CD4-positive, alpha-beta T cell treated with Interferon alpha-2 for 1 hour (primary cell): ENCODE results near the gene FABP7.

Experiments used
- DNase-seq, 2 donors: peaks; one replicate each; pipeline ENCODE4 v3.0.0-alpha.2; 2020 to 2022

The FABP7 gene

GRCh38 chr6:122760330-122760729 is 19.2 kb upstream of the FABP7 start:
- no peak for DNase-seq

DNA sequence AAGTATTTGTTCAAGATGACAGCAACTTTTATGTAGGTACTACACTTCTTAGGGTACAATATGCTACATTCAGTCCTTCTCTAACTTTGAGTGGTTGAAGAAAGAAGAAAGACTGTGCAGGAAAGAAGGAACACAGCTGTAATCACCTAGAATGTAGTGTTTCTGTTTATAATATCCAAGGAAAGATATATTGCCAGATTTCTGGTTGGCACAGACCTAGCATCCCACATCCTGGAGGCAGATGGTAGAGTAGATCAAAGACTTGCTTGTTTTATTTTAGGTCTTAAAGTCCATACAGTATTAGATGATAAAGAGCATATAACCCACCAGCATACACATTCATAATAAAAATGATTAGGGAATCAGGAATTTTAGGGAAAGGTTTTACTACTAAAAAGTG is 13.3 kb upstream of the FABP7 start:
- DNase-seq, result no peak

DNA sequence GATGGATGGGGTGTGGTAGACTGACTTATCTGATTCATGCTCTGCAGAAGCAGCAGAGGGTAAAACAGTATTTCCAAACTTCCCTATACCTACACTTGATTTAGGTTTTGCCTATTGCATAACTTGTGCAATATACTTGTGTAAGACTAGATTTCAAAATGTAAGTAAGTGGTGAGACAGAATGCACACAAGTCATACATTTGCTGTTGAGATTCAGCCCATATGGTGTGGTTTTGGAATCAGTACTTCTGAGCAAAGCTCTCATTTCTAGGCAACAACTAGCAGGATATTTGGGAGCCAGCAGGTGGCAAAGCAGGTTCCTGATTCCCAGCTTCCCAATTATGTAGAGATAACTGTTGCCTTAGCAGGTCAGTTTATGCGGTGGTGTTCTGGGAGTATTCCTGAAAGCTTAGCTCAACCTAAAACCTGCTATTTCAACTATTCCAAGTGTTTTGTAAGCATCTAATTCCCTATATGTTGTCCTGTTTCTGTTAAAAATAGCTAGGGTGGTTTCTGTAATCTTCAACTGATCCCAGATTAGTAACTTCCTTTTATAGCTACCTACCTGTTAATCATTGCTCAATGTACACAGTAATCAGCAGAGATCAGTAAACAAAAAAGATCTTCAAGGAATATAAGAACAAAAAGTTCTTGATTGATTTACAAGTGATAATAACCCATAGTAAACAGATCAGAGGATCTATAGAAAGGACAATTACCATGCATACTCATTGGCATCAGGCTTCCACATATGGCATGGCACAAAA is 8.5 kb upstream of the FABP7 start:
- DNase-seq, result no peak

- no peak for DNase-seq
Measured at GRCh38 chr6:122772724-122773415, 6.6 kb upstream of the FABP7 start.

DNA sequence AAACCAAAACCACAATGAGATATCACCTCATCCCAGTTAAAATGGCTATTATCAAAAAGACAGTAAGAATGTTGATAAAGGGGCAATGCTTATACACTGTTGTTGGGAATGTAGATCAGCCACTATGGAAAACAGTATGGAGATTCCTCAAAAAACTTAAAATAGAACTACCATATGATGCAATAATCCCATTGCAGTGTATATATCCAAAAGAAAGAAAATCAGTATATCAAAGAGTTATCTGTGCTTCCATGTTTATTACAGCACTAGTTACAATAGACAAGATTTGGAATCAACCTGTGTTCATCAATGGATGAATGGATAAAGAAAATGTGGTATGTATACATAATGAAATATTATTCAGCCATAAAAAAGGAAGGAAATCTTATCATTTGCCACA is 3.5 kb upstream of the FABP7 start:
- no peak for DNase-seq

DNA sequence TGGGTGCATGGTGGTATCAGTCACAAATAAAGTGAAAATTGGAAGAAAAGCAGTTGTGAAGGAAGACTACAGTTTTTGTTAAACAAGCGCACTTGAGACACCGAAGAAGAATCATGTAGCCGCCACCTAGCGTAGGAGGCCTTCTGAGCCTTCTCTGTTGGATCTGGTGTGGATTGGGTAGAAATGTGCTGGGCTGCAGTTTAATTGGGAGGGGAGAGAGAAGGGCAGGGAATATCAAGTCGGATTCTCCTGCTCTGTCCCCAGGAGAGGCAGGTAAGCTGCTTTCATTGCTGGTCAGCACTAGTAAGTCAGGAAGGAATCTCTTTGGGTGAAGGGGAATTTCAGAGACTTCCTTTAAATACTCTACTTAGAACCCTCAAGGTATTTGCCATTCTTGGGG is 1.2 kb upstream of the FABP7 start:
- DNase-seq, result no peak

- DNase-seq, result no peak
Measured at GRCh38 chr6:122778985-122779661, 393 bp upstream of the FABP7 start.

GRCh38 chr6:122780114-122780513 is 598 bp downstream of the FABP7 start:
- DNase-seq, result no peak

GRCh38 chr6:122781716-122782115 is 2.2 kb downstream of the FABP7 start:
- DNase-seq, result no peak

DNA sequence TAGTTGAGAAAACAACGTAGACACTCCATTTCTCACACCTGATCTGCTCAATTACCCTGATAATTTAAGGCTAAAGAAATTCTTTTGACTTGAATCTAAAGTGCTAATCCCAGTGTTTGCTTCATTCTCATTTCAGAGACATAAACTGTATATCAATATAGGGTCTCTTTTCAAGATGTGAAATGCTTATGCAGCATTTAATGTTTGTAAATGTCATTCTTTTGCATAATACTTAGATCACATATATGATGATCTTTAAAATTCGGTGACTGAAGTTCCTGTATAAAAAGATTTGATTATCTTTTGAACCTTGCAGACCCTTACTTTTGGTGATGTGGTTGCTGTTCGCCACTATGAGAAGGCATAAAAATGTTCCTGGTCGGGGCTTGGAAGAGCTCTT is 3.9 kb downstream of the FABP7 start:
- DNase-seq, result no peak

DNA sequence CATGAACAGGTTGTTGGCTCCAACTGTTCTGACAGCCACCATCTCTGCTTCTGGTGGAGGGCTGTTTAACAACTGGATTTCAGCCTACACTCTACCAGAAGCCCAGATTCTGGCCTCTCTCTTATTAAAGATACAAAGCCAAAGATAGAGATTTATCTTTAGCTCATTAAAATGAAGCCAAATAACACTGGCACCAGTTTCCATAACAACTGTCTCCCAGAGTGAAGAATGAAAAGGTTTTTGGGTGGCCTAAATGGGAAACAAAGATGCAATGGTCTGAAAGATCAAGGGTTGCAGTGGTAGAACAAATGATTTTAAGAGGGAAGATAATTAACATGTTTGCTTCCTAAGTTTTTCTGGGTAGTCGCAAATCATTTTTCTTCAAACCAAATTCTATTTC is 6.4 kb downstream of the FABP7 start:
- no peak for DNase-seq

DNA sequence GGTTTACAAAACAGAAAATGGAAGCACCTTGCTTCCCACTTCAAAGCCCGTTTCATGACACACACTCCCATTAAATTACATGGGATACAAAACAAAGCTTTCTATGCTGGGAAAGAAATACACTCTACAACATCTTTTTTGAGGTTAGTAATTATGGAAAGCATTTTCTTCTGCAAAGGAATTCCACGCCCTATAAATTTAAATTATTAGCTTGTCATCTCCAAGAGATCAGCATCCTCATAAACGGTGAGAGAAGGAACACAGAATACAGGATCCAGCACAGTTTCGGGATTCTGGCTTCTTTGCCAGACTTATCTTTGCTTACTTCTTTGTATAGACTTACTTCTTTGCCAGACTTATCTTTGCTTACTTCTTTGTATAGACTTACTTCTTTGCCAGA is 8.2 kb downstream of the FABP7 start:
- no peak for DNase-seq

- DNase-seq, result no peak
Measured at GRCh38 chr6:122788208-122788607, 8.7 kb downstream of the FABP7 start.

DNA sequence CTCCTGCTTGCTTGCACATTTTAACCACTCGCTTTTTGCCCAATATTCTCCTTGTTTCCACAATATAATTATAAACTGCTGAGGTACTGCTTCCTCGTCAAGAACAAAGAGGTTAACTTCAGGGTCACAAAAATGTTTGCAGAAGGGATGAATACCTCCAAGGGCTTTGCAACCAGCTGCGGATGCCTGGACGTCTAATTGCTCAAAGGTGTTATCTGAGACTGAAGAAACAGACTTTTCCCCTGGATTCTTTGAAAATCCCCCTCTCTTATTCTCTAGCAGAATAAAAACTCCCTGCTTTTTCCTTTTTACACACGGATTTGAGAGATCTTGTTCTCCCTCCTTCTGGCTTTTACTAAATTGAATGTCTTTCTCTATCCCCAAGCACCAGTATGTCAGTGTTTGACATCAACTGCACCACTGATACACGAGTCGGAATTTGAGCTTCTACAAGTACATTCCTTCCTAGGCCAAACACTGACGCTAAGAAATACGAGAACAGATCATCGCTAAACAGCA is 9.2 kb downstream of the FABP7 start:
- no peak for DNase-seq

DNA sequence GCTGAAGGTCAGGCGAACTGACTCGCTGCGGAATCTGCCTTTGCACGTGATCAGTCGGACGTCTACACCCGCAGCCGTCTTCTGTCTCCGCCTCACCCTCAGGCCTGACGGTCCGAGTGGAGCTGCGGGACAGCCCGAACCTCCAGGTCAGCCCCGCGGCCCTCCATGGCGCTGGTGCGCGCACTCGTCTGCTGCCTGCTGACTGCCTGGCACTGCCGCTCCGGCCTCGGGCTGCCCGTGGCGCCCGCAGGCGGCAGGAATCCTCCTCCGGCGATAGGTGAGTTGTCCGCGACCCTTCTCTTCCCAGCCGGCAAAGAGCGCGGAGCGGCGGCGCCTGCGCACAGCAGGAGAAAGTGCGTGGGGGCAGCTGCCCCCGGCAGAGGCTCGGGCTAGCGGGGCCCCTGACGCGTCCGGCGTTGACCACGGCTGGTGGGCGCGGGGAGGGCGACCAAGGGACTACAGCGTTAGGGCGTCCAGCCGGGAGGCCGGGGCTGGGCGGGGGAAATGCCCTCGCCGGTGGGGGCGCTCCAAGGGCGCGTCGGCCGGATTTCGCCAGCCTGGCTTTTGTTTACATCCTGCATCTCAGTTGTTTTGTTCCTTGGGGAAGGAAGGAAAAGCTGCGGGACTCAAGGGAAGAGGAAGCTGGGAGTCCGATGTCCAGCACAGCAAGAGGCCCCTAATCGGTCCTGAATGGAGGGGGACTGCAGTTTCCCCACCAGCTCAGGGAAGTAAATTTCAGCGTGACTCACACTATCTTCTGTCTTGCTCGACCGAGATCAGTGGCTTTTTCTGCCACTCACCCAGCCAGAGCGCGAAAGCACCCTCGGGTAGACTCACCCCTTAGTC is 9.9 kb downstream of the FABP7 start, which contains the start of gene SMPDL3A:
TSS of gene SMPDL3A (plus strand) at position 77 of the 846 bp plus-strand sequence. CDS start at position 166, 89 bp downstream.
- DNase-seq, result peak in 1 of 2 donors; percentile 43

- DNase-seq, result no peak
Measured at GRCh38 chr6:122790028-122790422, 10.5 kb downstream of the FABP7 start.

GRCh38 chr6:122790423-122791309 is 11.2 kb downstream of the FABP7 start:
- DNase-seq, result peak in 1 of 2 donors; percentile 12

DNA sequence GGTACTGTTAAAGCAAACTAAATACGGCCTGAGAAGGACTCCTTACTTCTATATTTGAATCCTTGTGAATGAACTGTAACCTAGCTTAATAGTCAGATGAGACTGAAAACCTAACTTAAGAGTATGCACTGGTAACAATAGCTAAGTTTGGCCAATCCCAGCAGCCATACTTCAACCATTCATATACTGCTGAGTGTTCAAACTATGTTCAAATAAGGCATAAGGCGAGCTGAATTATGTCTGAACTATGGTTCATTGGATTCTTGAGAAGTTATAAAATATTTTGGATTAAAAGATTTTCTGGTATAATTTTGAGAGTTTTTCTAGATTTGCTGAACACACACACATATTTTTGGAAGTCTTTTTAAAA is 11.8 kb downstream of the FABP7 start:
- no peak for DNase-seq

- no peak for DNase-seq
Measured at GRCh38 chr6:122792766-122793165, 13.2 kb downstream of the FABP7 start.

DNA sequence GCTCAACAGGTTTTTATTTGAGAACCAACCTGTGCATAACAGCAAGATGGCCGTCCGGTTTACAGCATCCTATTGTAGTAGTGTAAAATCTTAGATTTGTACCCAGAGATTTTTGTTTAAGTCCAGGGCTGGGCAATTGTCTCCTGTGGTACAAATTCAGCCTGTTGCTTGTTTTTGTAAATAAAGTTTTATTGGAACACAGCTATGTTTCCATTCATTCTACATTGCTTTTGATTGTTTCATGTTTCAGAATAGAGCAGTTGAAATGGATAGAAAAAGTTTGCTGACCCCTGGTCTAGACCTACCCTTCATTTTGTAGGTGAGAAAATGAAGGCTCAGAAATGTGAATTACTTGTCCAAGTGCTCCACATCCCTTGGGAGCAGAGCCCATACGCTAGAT is 18.0 kb downstream of the FABP7 start:
- no peak for DNase-seq

- DNase-seq, result no peak
Measured at GRCh38 chr6:122798099-122798641, 18.7 kb downstream of the FABP7 start.
